Measurements from ENCODE around the gene DPP6.
"Not testable (repeated sequence)": the region's sequence is repeated elsewhere in the genome, so short reads cannot be mapped to it uniquely, and the experiment has no call there.

- TF ChIP-seq POLR2A, CTCF (IDR thresholded peaks at IDR 0.05): not testable (repeated sequence)
Measured at GRCh38 chr7:154052530-154053252, 493 bp downstream of the DPP6 start.

All from ovary (tissue), 3 donors.